Muscle of back (tissue), 11 donors: ENCODE data around the gene NAXD. TPM values are rescaled to one million over a fixed set of nuclear protein-coding genes. Genes with fewer than 3 reads are reported as not detected.
"Not testable (repeated sequence)": the region's sequence is repeated elsewhere in the genome, so short reads cannot be mapped to it uniquely, and the experiment has no call there.

Source experiments
- DNase-seq, 3 donors: peaks; one replicate each; pipeline versions ENCODE4 v3.0.0 to v3.0.0-alpha.2; 2013
- polyA plus RNA-seq, 10 donors: library from polyadenylated mRNA; unstranded; fragments of 120-200 nt; gene quantifications; one replicate each; pipeline ENCODE4 v1.2.1, GENCODE V29; 2013; ENCODE audit not compliant: insufficient read length in 10 of 10

The NAXD gene
- polyA plus RNA-seq, 10 donors: 24.3 to 30.1 (median 27.2) TPM

GRCh38 chr13:110593430-110594130 lies 21.8 kb upstream of the NAXD start:
- DNase-seq: peak; percentile 40 to 73 (median 60)

DNA sequence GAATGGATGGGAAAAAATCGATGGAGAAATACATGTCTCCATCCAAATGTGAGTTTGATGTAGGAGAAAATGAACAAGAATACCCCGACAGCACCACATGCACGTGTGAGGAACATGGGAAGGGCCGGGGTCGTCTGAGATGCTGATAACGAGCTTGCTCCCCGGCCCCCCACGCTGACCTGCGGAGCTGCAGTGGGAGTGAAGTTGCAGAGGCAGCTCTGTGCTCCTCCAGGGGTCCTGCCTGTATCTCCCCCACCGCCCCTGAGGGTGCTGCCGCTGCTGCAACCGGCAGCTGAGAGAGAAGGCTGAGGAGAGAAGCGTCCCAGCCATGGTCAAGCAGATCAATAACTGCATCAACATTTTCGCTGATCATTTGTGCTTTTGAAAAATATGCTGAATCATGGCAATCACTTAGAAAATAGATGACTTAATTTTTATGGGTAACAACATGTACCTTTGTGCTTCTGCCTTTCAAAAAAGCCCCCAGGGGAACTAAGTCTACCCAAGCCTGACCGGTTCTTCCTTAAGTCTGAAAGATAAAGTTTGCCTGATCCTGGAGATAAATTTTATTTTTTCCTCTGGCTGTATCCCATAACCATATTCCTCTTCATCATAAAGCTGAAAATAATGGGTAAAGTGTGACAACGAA lies 18.2 kb upstream of the NAXD start:
- no peak for DNase-seq

DNA sequence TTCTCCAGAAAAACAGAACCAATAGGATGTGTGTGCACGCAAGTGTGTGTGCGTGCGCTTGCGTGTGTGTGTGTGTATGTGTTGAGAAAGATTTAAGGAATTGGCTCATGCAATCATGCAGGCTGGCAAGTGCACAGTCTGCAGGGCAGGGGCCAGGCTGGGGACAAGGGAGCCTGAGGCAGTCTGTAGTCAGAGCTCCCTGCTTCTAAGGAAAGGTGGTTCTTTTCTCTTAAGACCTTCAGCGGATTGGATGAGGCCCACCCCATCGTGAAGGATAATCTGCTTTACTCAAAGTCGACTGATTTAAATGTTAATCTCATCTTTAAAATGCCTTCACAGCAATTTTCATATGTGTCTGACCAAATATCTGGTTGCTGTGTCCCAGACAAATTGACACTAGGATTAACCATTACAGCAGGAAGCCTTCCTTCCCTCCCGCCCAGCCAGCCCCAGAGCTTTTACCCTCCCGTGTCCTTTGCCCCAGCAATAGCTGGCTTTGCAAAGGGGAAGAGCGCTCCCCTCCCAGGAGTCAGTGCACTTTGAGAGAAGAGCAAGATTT lies 15.0 kb upstream of the NAXD start:
- no peak for DNase-seq

GRCh38 chr13:110600980-110601379 lies 14.4 kb upstream of the NAXD start:
- no peak for DNase-seq

GRCh38 chr13:110605132-110605531 lies 10.2 kb upstream of the NAXD start:
- no peak for DNase-seq

- not testable (repeated sequence) for DNase-seq
Measured at GRCh38 chr13:110606281-110606680, 9.1 kb upstream of the NAXD start.

GRCh38 chr13:110607675-110608224 lies 7.6 kb upstream of the NAXD start:
- no peak for DNase-seq

DNA sequence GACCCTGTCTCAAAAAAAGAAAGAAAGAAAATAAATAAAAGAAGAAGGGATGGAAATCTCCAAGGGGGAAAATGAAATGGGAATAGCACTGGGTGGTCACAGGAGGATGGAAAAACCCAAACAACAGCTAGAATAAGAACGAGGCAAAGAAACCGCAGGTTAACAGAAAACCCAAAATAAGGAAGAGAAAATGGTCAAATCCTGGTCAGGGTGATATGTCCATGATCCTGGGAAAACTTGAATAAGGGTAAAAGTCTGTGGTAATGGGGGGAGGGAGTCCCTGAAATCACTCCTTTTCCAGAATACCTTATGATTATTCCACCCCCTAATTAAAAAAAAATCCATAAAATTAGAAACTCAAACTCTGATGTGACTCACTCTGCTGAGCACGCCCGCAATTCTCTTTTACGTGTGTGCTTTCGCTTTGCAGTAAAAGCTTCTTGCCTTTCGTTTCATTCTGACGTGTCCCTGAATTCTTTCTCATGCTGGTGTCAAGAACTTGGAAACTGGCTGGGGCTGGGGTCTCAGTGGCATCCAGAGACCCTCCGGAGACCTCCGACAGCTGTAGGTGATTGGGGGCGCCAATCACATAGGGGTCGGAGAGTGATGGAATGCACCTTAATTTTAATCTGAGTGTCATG lies 4.3 kb upstream of the NAXD start:
- DNase-seq: no peak

- DNase-seq: no peak
Measured at GRCh38 chr13:110615005-110615321, 382 bp upstream of the NAXD start.

- DNase-seq: peak in 1 of 3 donors; percentile 20
Measured at GRCh38 chr13:110616103-110617101, 1.1 kb downstream of the NAXD start.

DNA sequence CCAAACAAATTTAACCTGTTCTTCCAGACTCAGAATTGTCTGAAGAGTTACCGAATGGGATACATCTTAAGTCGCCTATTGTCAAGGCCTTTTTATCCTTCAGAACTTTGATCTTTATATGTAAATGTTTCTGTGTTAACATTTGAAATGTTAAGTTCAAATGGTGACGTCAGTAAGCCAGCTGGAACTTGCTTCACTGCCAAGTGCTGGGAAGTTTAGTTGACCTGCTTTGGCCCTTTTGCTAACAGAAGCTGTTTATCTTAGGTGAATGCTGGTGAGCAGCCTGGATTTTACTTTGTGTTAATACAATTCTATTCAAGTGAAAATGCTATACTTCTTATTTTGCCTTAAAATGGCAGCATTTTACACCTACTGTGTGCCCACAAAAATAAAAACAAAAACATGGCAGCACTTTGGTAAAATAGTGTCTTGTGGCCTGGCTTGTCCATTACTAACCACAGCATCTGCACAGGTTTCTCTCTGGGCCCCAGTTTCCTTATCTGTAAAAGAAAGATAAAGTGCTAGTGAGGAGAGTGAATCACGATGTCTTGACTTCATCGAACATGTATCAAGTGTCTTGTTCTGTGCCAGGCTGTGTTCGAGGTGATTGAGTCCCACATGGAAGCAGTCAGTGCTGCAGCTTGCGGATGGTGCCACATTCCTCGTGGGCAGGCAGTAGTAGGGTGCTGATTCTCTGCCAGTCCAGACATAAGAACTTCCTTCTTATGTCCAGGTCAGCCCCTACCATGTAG lies 2.2 kb downstream of the NAXD start:
- peak in 1 of 3 donors; percentile 39 for DNase-seq

GRCh38 chr13:110618167-110618566 lies 2.8 kb downstream of the NAXD start:
- no peak for DNase-seq

GRCh38 chr13:110618780-110619179 lies 3.4 kb downstream of the NAXD start:
- no peak for DNase-seq

DNA sequence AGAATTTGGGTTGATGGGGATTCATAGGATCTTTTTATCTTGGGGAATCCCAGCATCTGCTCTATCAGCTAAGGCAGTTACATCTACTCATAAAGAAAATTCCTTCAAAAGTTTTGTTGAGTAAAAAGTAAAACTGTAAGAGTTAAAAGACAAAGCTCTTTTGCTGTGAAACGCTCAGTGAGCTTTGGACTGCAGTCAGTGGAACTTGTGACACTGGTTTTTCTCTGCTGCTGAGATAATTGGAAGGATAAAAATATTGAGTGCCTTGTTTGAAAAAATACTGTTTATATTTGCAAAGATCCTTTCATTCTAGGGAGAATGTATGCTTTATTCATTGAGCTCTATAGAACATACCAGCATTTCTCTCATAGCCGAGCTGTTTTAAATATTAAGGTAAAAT lies 5.3 kb downstream of the NAXD start:
- DNase-seq: no peak

- no peak for DNase-seq
Measured at GRCh38 chr13:110624766-110625756, 9.7 kb downstream of the NAXD start.

DNA sequence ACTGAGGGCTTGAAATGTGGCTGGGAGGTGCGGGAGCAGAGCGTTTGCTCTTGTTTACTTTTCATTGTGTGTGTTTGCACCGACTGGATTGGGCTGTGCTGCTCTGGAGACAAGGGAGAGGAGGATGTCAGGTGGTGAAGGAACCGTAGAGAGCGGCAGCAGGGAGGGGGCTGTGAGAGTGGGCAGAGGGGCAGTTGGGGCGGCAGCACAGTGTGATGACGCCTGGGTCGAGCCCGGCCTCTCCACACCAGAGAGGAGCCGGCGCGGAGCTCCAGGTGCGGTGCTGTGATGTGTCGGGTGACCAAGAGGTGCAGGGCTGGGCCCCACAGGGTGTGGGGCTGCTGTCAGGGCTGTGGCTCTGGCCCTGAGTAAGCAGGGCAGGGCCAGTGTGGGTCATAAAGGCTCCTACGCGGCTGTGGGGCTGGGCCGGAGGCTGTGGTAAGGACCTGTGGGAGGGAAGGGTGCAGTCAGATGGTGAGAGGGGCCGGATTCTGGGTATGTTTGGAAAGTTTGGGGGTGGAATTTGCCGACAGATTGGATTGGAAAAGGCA lies 10.5 kb downstream of the NAXD start:
- no peak for DNase-seq

GRCh38 chr13:110626521-110626920 lies 11.2 kb downstream of the NAXD start:
- DNase-seq: no peak

- no peak for DNase-seq
Measured at GRCh38 chr13:110627351-110627750, 12.0 kb downstream of the NAXD start.
